Breast epithelium (tissue), 4 donors: Measurements from ENCODE around the gene PDK2. TPM values are rescaled to one million over a fixed set of nuclear protein-coding genes. Genes with fewer than 3 reads are reported as not detected.

Source experiments
- DNase-seq, 2 donors: peaks; one replicate each; pipeline ENCODE4 v3.0.0-alpha.2; 2019; ENCODE audit warnings: low spot score in 2 of 2
- H3K27ac ChIP-seq, 2 donors: fragments of 200-600 bp; sonication (generic) in 1 of 2; one replicate each; pipeline ENCODE4 v1.5.1; 2016 to 2019; ENCODE audit warnings: mild to moderate bottlenecking in 1 of 2
- H3K27me3 ChIP-seq, 2 donors: fragments of 200-600 bp; sonication (generic) in 1 of 2; one replicate each; pipeline versions ENCODE4 v1.5.1 to v1.6.0; 2017 to 2019; ENCODE audit warnings: control low read depth in 1 of 2, mild to moderate bottlenecking in 1 of 2
- H3K36me3 ChIP-seq: fragments of 200-600 bp; one replicate; pipeline ENCODE4 v1.5.1; 2019
- H3K4me1 ChIP-seq, 2 donors: fragments of 200-600 bp; sonication (generic); one replicate each; pipeline ENCODE4 v1.5.1; 2016 to 2019; ENCODE audit warnings: control low read depth in 1 of 2
- H3K4me3 ChIP-seq, 3 donors: fragments of 200-600 bp; sonication (generic); 1 replicate in 2 of 3; 2 replicates in 1 of 3; pipeline ENCODE4 v1.5.1; 2016 to 2019; ENCODE audit warnings: mild to moderate bottlenecking in 3 of 3, moderate library complexity in 2 of 3
- H3K9me3 ChIP-seq, 2 donors: fragments of 200-600 bp; sonication (generic) in 1 of 2; one replicate each; pipeline ENCODE4 v1.5.1; 2016 to 2019; ENCODE audit warnings: control low read depth in 1 of 2
- CTCF ChIP-seq, 3 donors: fragments of 450-650 bp; IDR thresholded peaks; one replicate each; pipeline ENCODE4 v1.5.1; 2016 to 2017; ENCODE audit warnings: antibody characterized with exemption in 3 of 3, mild to moderate bottlenecking in 3 of 3, moderate library complexity in 3 of 3
- POLR2A ChIP-seq: fragments of 450-650 bp; IDR thresholded peaks from one replicate; pipeline ENCODE4 v1.6.1; 2016; ENCODE audit warnings: antibody characterized with exemption, mild to moderate bottlenecking, moderate library complexity
- POLR2AphosphoS5 ChIP-seq, 3 donors: sonication (generic); formaldehyde crosslinking; IDR thresholded peaks; one replicate each; pipeline ENCODE4 v1.6.1; 2017; ENCODE audit warnings: antibody characterized with exemption in 3 of 3
- intact Hi-C: fragments of 100-400 bp; cut with DNase I; formaldehyde crosslinking; loops from one replicate; pipeline ENCODE4 v1.15.1; 2023; ENCODE audit warnings: low total_unique reads
- total RNA-seq, 3 donors: library from RNA; depleted of rRNA; stranded (reverse); fragments of >200 nt; gene quantifications; one replicate each; pipeline ENCODE4 v1.1.0, GENCODE V29; 2016

PDK2 gene
- total RNA-seq, 3 donors from 2014 or later, result 28.2 to 53.4 (median 30.5) TPM

DNA sequence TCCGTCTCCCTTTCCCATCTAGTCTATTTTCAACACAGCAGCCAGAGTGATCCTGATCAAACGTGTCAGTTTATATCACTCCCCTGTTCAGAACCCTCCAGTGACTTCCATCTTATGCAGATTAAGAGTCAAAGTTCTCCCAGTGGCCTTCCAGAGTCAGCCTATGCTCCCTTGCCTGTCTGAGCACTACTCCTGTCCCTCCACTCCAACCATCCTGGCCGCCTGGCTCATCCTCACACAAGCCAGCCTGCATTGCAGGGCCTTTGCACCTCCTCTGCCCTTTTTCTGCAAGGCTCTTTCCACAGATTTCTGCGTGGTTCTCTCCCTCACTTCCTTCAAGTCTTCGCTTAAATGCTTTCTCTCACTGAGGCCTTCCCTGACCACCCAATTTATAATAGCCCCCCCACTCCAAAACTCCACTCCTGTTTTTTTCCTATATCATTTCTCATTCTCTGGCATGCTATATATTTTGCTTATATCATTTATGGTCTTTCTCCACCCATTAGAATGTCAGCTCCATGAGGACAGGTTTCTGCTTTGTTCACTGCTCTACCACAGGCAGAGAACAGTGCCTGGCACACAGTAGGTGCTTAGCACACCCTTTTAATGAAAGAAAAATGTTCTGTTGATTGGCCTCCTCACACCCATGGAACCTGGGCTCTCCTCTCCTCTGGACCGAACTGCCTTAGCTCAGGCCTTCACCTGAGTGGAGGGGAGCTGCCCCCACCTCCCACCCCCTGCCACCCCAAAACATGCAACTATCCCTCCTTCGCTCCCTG lies 25.5 kb downstream of the PDK2 start:
- no peak overlapping the region for H3K4me3 ChIP-seq
- H3K27ac ChIP-seq, result no peak overlapping the region
- TF ChIP-seq POLR2A, result no peak
- TF ChIP-seq POLR2AphosphoS5 (IDR thresholded peaks at IDR 0.05), result no peak
- TF ChIP-seq CTCF (IDR thresholded peaks at IDR 0.05), result no peak
- H3K9me3 ChIP-seq, result no peaks in the 10 kb centered on the region
- H3K27me3 ChIP-seq, result no peaks in the 10 kb centered on the region
- peaks cover 0 to 7% of the 10 kb centered on the region in 2 donors for H3K4me1 ChIP-seq
- H3K36me3 ChIP-seq, result no peaks in the 10 kb centered on the region
- intact Hi-C loops, result no loop called here
- no peak for DNase-seq

GRCh38 chr17:50122945-50123344 lies 27.8 kb downstream of the PDK2 start:
- Histone ChIP-seq H3K4me3 (no peak overlapping the region), H3K27ac (no peak overlapping the region), H3K4me1 (no peaks in the 10 kb centered on the region), H3K36me3 (no peaks in the 10 kb centered on the region), H3K27me3 (no peaks in the 10 kb centered on the region), H3K9me3 (no peaks in the 10 kb centered on the region)
- no peak for TF ChIP-seq CTCF (IDR thresholded peaks at IDR 0.05)
- TF ChIP-seq POLR2AphosphoS5 (IDR thresholded peaks at IDR 0.05), result no peak
- no peak for TF ChIP-seq POLR2A
- intact Hi-C loops, result no loop called here
- DNase-seq, result no peak

GRCh38 chr17:50123649-50124349 lies 28.6 kb downstream of the PDK2 start:
- Histone ChIP-seq H3K27ac (no peak overlapping the region), H3K36me3 (no peaks in the 10 kb centered on the region), H3K4me3 (no peak overlapping the region), H3K4me1 (no peaks in the 10 kb centered on the region), H3K27me3 (peaks cover 0 to 3% of the 10 kb centered on the region in 2 donors), H3K9me3 (no peaks in the 10 kb centered on the region)
- TF ChIP-seq POLR2AphosphoS5 (IDR thresholded peaks at IDR 0.05) (no peak), CTCF (IDR thresholded peaks at IDR 0.05) (no peak), POLR2A (no peak)
- intact Hi-C loops, result no loop called here
- no peak for DNase-seq

DNA sequence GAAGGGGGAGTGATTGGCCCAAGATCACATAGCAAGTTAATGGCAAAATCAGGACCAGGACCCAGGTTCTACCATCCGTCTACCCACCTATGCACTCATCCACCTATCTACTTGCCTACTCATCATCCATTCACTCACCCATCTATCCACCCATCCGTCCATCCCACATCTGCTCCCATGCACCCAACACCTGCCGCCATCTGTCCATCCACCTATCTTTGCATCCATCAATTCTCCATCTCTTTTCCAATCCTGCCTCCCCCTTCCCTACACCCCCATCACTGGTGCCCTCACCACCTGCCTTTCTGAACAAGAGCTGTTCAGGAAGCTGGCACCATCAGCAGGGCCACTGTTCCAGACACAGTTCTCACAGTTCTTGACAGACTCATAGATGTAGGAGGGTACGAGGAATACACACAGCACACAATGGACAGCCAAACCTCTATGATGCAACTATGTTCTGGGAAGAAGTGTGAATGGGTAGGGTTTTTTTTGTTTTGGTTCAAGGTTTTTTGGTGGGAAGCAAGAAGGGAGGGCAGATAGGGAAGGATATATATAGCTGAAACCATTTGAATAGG lies 30.4 kb downstream of the PDK2 start:
- peaks cover 0 to 10% of the 10 kb centered on the region in 2 donors for H3K4me1 ChIP-seq
- no peak for DNase-seq
- no peaks in the 10 kb centered on the region for H3K9me3 ChIP-seq
- H3K36me3 ChIP-seq, result no peaks in the 10 kb centered on the region
- H3K27me3 ChIP-seq, result peaks cover 8 to 9% of the 10 kb centered on the region in 2 donors
- intact Hi-C loops, result no loop called here
- H3K27ac ChIP-seq, result no peak overlapping the region
- TF ChIP-seq CTCF (IDR thresholded peaks at IDR 0.05) (no peak), POLR2AphosphoS5 (IDR thresholded peaks at IDR 0.05) (no peak), POLR2A (no peak)
- no peak overlapping the region for H3K4me3 ChIP-seq
